ENCODE measurements around the gene NAGPA. TPM values are rescaled to one million over a fixed set of nuclear protein-coding genes. Genes with fewer than 3 reads are reported as not detected.
"Not testable (repeated sequence)": the region's sequence is repeated elsewhere in the genome, so short reads cannot be mapped to it uniquely, and the experiment has no call there.

Gene NAGPA, protein sequence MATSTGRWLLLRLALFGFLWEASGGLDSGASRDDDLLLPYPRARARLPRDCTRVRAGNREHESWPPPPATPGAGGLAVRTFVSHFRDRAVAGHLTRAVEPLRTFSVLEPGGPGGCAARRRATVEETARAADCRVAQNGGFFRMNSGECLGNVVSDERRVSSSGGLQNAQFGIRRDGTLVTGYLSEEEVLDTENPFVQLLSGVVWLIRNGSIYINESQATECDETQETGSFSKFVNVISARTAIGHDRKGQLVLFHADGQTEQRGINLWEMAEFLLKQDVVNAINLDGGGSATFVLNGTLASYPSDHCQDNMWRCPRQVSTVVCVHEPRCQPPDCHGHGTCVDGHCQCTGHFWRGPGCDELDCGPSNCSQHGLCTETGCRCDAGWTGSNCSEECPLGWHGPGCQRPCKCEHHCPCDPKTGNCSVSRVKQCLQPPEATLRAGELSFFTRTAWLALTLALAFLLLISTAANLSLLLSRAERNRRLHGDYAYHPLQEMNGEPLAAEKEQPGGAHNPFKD
- total RNA-seq (10 to 100 TPM; 36.7 to 39.0 TPM), polyA plus RNA-seq (10 to 100 TPM; 24.8 to 34.1 (median 32.6) TPM), total RNA-seq (26.1 to 48.4 (median 31.9) reads per million in 6 experiments)

DNA sequence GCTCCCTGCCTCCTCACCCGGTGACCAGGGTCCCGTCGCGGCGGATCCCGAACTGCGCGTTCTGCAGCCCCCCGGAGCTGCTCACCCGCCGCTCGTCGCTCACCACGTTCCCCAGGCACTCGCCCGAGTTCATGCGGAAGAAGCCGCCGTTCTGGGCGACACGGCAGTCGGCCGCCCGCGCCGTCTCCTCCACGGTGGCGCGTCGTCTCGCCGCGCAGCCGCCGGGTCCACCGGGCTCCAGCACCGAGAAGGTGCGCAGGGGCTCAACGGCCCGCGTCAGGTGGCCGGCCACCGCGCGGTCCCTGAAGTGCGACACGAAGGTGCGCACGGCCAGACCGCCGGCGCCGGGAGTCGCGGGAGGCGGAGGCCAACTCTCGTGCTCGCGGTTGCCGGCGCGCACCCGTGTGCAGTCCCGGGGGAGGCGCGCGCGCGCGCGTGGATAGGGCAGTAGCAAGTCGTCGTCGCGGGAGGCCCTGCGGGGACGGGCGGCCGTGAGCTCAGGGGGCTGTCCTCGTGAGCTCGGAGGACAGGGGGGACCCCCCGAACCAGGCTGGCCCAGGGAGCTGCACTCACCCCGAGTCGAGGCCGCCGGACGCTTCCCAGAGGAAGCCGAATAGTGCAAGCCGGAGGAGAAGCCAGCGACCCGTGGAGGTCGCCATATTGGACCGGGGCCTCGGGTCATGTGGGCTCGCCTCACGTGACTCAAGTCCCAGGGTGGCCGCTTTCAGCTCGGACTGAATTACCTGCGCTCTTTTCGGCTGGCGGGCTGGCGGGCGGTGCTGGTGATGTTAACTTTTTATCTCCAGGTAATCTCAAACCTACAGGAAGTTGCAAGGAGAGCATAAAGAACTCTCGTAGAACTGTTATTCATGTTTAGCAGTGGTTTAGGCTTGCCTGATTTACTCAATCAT lies at the start of gene NAGPA:
TSS of gene NAGPA (minus strand) at position 680 of the 911 bp plus-strand sequence. CDS start at position 659, 21 bp downstream.
- peak within 1 kb of the TSS; percentile 82 to 93 (median 89) for H3K4me3 Mint-ChIP-seq
- POLR2A ChIA-PET = interaction anchor here (0.6 to 2.7 kb wide), 7 partner anchors 9 to 276 kb away, joined by 3 to 9 read pairs (median 4); partner anchors contain the start of genes ALG1 and EEF2KMT
- peaks cover 14 to 27% (median 21%) of the 10 kb centered on the region in 4 donors for H3K4me1 Mint-ChIP-seq
- H3K9me3 Mint-ChIP-seq = no peaks in the 10 kb centered on the region
- DNase-seq = peak; percentile 75 to 92 (median 82)
- peaks cover 0 to 21% (median 0%) of the 10 kb centered on the region in 3 donors for H3K36me3 Mint-ChIP-seq
- H3K27me3 Mint-ChIP-seq = no peaks in the 10 kb centered on the region
- peak; percentile 91 to 92 for ATAC-seq
- H3K27ac Mint-ChIP-seq = peak within 1 kb of the TSS; percentile 91 to 97 (median 94)

DNA sequence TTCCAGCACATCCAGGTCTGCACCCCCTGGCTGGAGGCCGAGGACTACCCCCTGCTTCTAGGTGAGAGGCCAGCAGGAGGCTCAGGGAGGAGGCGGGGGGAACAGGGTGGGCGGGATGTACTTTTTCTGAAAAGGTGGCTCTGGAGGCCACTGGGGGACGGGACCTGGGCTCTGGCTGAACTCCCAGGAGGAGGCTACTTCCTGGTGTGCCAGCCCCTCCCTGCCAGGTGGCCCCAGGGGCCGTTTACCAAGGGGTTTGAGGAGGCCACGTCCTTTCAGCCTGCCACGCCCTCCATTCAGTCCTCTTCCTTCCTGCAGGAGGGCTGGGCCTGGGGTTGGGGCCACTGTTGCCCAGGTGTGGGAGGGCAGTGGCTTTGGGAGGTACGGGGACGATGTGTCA lies 47.3 kb upstream of the NAGPA start:
- H3K9me3 Mint-ChIP-seq, H3K27me3 Mint-ChIP-seq, POLR2A ChIA-PET, H3K4me1 Mint-ChIP-seq, DNase-seq, H3K27ac Mint-ChIP-seq, ATAC-seq, H3K4me3 Mint-ChIP-seq: not testable (repeated sequence)
- peaks cover 0 to 71% (median 4%) of the 10 kb centered on the region in 3 donors for H3K36me3 Mint-ChIP-seq

DNA sequence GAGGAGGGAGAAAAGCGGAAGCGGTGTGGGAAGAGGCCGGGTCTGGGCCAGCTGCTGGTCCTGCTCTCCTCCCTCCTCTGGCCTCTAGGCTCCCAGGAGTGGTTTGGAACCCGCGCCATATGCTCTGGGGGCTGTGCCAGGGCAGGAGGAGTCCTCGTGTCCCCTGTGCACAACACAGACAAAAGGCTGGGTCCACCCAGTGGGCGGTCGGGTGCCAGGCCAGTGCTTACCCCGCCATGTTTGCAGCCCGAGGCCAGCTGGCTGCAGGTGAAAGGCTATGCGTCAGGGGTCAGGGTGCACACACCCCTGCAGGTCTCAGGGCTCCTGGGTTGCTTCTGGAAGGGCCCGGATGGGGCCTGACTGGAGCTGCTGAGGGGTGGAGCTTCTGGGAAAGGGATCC lies 46.7 kb upstream of the NAGPA start:
- POLR2A ChIA-PET, H3K4me1 Mint-ChIP-seq, H3K9me3 Mint-ChIP-seq, H3K27me3 Mint-ChIP-seq, DNase-seq, ATAC-seq, H3K4me3 Mint-ChIP-seq: not testable (repeated sequence)
- Mint-ChIP-seq H3K27ac (peak overlapping the region in 1 of 10 donors; percentile 69), H3K36me3 (peaks cover 0 to 72% (median 4%) of the 10 kb centered on the region in 3 donors)

DNA sequence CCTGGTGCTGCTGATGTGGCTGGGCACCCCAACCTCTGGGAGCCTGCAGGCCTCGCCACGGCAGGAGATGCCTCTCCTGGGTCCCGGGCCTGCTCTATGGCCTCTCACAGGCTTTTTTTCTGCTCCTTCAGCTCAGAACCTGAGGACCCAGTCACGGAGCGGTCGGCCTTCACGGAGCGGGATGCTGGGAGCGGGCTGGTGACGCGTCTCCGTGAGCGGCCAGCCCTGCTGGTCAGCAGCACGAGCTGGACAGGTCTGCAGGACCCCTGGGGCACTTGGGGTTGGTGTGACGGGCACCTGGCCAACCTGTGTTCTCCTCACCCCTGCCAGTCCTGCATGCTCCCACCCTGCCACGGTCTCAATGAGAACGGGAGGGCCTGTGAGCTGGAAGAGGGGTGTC lies 44.9 kb upstream of the NAGPA start:
- H3K4me1 Mint-ChIP-seq = peaks cover 0 to 13% (median 3%) of the 10 kb centered on the region in 4 donors
- H3K9me3 Mint-ChIP-seq = no peaks in the 10 kb centered on the region
- DNase-seq (no peak), ATAC-seq (no peak)
- H3K4me3 Mint-ChIP-seq = no peak overlapping the region
- no peak overlapping the region for H3K27ac Mint-ChIP-seq
- no peaks in the 10 kb centered on the region for H3K27me3 Mint-ChIP-seq
- POLR2A ChIA-PET = interaction anchor here (1.3 kb wide), 1 partner anchor 9 kb away, joined by 3 read pairs; no protein-coding TSS in a partner anchor
- H3K36me3 Mint-ChIP-seq = peaks cover 0 to 68% (median 6%) of the 10 kb centered on the region in 3 donors

DNA sequence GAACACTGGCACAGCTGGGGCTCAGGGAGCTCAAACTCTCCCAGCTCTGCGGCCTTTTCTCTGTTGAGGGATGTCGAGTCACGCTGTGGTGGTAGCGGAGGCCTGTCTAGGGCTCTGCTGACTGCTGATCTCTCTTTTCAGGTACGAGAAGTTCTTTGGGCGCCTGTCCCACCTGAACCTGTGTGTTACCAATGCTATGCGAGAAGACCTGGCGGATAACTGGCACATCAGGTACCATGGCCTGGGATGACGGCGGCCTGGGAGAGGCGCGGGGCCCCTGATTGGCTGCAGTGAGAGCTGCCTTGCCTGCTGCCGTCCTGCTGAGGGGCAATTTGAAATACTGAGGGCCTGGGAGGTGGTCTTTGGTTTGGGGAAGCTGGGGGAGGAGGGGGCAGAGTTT lies 43.6 kb upstream of the NAGPA start:
- no peaks in the 10 kb centered on the region for H3K9me3 Mint-ChIP-seq
- peaks cover 0 to 63% (median 4%) of the 10 kb centered on the region in 3 donors for H3K36me3 Mint-ChIP-seq
- ATAC-seq = no peak

DNA sequence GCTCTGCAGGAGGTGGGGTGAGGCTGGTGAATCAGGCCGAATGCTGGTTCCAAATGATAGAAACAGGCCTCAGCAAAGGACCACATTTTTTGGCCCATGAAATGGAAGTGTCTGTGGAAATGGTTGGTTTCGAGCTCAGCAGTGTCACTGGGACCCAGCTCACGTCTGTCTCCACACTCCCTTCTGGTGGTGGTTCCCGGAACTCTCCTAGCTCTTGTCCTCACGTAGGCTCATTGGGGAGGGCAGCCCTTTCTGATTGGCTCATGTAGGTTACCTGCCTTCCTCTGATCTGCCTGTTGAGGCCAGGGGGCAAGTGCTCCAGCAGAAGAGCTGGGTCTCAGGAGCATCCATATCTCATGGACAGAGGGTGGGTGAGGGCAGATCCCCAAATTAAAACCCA lies 41.9 kb upstream of the NAGPA start:
- peaks cover 0 to 54% (median 4%) of the 10 kb centered on the region in 3 donors for H3K36me3 Mint-ChIP-seq
- H3K4me3 Mint-ChIP-seq = no peak overlapping the region
- POLR2A ChIA-PET = interaction anchor here (1.2 kb wide), 1 partner anchor 42 kb away, joined by 3 read pairs; the partner anchor contains the start of gene NAGPA
- H3K27me3 Mint-ChIP-seq = no peaks in the 10 kb centered on the region
- H3K4me1 Mint-ChIP-seq = peaks cover 27 to 40% (median 29%) of the 10 kb centered on the region in 4 donors
- no peak overlapping the region for H3K27ac Mint-ChIP-seq
- H3K9me3 Mint-ChIP-seq = no peaks in the 10 kb centered on the region
- ATAC-seq = no peak
- peak in 1 of 10 donors; percentile 54 for DNase-seq

More for the DNA sequence above, 43.6 kb upstream of the NAGPA start:
- Mint-ChIP-seq H3K27me3 (no peaks in the 10 kb centered on the region), H3K4me3 (no peak overlapping the region), H3K27ac (no peak overlapping the region), H3K4me1 (peaks cover 12 to 26% (median 13%) of the 10 kb centered on the region in 4 donors)
- POLR2A ChIA-PET = no interaction called here
- DNase-seq = no peak

DNA sequence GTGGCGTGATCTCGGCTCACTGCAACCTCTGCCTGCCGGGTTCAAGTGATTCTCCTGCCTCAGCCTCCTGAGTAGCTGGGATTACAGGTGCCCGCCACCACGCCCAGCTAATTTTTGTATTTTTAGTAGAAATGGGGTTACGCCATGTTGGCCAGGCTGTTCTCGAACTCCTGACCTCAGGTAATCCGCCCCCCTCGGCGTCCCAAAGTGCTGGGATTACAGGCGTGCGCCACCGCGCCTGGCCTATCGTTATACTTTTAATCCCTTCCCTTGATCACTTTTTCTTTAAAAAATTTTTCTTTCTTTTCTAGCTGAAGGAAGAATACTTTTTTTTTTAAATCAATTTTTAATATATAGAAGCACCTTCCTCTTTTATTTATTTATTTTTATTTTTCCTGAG lies 40.0 kb upstream of the NAGPA start:
- ATAC-seq, H3K9me3 Mint-ChIP-seq, DNase-seq, H3K27me3 Mint-ChIP-seq, POLR2A ChIA-PET, H3K4me3 Mint-ChIP-seq: not testable (repeated sequence)
- peaks cover 25 to 43% (median 31%) of the 10 kb centered on the region in 4 donors for H3K4me1 Mint-ChIP-seq
- peaks cover 0 to 41% (median 2%) of the 10 kb centered on the region in 3 donors for H3K36me3 Mint-ChIP-seq
- H3K27ac Mint-ChIP-seq = peak overlapping the region in 1 of 10 donors; percentile 21

DNA sequence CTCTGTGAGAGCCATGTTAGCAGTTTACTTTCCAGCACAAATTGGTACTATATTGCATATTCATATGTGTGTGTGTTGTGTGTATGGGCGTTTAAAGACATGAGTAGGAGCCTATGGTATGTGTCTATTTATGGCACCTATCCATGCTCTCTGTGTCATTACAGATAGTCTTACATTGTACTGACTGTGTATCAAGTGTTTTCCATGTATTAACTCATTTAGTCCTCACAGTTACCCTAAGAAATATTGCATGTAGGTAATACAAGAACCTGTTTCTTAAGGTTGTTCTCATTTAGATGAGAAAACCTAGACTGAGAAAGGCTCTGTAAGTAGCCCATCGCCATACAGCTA lies 39.5 kb upstream of the NAGPA start:
- ATAC-seq (no peak), DNase-seq (no peak)
- Mint-ChIP-seq H3K36me3 (peaks cover 0 to 41% (median 2%) of the 10 kb centered on the region in 3 donors), H3K27ac (peak overlapping the region in 9 of 10 donors; percentile 45 to 97 (median 83)), H3K9me3 (no peaks in the 10 kb centered on the region), H3K27me3 (no peaks in the 10 kb centered on the region), H3K4me1 (peaks cover 25 to 43% (median 31%) of the 10 kb centered on the region in 4 donors), H3K4me3 (peak overlapping the region; percentile 94 to 99 (median 96))
- POLR2A ChIA-PET = no interaction called here

DNA sequence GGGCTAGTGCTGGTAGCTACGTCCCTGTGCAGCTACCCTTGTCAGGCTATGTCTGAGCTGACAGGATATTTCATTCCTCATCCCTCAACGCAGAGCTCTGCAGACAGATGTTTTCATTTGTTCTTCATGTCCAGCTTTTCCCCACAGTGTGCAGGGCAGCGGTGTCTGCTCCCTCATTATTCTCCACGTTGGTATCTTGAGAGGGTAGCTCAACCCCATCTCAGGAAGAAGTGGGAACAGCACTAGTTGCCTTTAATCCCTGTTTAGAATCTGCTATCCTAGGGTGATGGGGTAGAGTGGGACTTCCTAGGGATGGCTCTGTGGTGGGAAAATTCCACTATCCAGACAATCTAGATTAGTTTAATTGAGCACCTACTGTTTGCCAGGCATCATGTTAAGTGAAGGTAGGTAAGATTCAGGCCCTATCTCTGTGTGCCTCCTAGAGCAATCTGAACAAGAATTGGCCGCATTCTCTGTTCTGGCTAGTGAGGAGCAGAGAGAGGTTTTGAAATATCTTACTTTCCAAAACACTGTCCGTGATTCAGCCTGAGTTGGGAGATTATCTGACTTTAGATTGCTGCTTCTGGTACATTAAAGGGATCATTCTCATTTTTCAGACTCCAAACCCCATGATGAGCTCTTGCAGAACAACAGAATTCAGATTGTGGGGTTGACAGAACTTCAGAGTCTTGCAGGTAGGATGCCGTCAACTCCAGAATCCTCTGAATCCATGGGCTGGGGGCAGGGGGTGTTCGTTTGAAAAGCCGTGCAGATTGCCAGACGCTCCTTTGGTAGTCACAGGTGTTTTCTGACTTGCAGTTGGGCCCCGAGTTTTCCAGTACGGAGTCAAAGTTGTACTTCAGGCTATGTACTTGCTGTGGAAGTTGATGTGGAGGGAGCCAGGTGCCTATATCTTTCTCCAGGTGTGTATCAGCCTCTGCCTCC lies 38.9 kb upstream of the NAGPA start:
- Mint-ChIP-seq H3K27ac (peak overlapping the region; percentile 94 to 98 (median 97)), H3K4me1 (peaks cover 25 to 43% (median 31%) of the 10 kb centered on the region in 4 donors), H3K36me3 (peaks cover 0 to 34% (median 2%) of the 10 kb centered on the region in 3 donors), H3K27me3 (no peaks in the 10 kb centered on the region), H3K4me3 (peak overlapping the region; percentile 94 to 99 (median 96)), H3K9me3 (no peaks in the 10 kb centered on the region)
- POLR2A ChIA-PET = interaction anchor here (0.8 to 2.3 kb wide), 3 partner anchors 20 to 39 kb away, joined by 4 to 9 read pairs (median 5); partner anchors contain the start of gene NAGPA
- ATAC-seq (no peak), DNase-seq (no peak)

DNA sequence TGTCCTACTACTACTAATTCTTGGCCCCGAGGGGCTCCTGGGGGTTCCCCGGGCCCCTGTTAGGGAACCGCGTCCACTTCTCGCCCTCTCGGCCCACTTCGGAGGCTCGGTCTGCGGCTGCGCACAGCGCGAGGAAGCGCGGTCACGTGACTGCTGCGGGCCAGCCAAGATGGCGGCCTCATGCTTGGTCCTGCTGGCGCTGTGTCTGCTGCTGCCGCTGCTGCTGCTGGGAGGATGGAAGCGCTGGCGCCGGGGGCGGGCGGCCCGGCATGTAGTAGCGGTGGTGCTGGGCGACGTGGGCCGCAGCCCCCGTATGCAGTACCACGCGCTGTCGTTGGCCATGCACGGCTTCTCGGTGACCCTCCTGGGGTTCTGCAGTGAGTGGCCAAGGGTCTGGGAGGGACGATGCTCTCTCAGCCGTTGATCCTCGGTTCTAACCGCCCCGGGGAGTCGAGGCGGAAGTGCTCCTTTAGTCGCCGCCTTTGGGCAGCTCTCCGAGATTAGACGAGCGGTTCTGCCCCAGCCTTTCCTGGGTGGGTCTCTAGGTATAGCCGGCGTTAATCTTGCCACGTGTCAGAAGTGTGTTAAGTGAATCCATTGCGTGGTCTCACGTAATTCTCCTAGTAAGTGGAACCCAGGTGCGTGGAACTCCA lies 38.1 kb upstream of the NAGPA start, which contains the start of gene ALG1:
TSS of gene ALG1 (plus strand) at position 163 of the 653 bp plus-strand sequence. CDS start at position 170, 7 bp downstream.
- Mint-ChIP-seq H3K27ac (peak within 1 kb of the TSS; percentile 94 to 98 (median 97)), H3K4me1 (peaks cover 25 to 43% (median 31%) of the 10 kb centered on the region in 4 donors), H3K27me3 (no peaks in the 10 kb centered on the region), H3K36me3 (peaks cover 0 to 28% (median 2%) of the 10 kb centered on the region in 3 donors), H3K9me3 (no peaks in the 10 kb centered on the region), H3K4me3 (peak within 1 kb of the TSS; percentile 94 to 99 (median 96))
- ATAC-seq = peak; percentile 93 to 96
- peak; percentile 81 to 93 (median 88) for DNase-seq
- POLR2A ChIA-PET = interaction anchor here (0.8 to 2.3 kb wide), 3 partner anchors 21 to 38 kb away, joined by 4 to 9 read pairs (median 5); partner anchors contain the start of gene NAGPA

DNA sequence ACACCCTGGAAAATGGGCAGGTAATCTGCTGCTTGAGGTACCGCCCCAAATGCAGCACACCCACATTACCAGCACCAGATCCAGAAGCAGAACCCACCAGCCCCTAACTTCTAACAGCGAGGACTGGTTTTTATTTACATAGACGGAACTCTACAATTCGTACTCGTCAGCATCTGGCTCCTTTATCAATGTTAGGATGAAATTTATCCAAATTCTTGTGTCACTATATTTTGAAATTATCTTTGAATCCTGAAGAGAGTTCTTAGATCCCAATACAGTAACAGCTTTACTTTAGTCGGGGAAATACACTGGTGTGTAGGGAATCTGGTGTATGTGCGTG lies 37.6 kb upstream of the NAGPA start:
- no peaks in the 10 kb centered on the region for H3K27me3 Mint-ChIP-seq
- H3K4me3 Mint-ChIP-seq = peak overlapping the region; percentile 94 to 99 (median 96)
- H3K36me3 Mint-ChIP-seq = peaks cover 0 to 23% (median 2%) of the 10 kb centered on the region in 3 donors
- H3K27ac Mint-ChIP-seq = peak overlapping the region; percentile 94 to 98 (median 97)
- ATAC-seq (no peak), DNase-seq (no peak)
- no peaks in the 10 kb centered on the region for H3K9me3 Mint-ChIP-seq
- peaks cover 25 to 43% (median 31%) of the 10 kb centered on the region in 4 donors for H3K4me1 Mint-ChIP-seq
- POLR2A ChIA-PET = interaction anchor here (2.3 kb wide), 1 partner anchor 37 kb away, joined by 9 read pairs; the partner anchor contains the start of gene NAGPA
